Epidermal melanocyte (primary cell): ENCODE results near the gene MISP3.

Experiments used
- DNase-seq: peaks from one replicate; pipeline ENCODE4 v3.0.0; 2011; ENCODE audit warnings: low spot score; ENCODE audit not compliant: insufficient read length

MISP3 gene

GRCh38 chr19:14053500-14053899, 19.1 kb upstream of the MISP3 start:
- peak; percentile 10 for DNase-seq

GRCh38 chr19:14054099-14054498, 18.5 kb upstream of the MISP3 start:
- peak; percentile 8 for DNase-seq

DNA sequence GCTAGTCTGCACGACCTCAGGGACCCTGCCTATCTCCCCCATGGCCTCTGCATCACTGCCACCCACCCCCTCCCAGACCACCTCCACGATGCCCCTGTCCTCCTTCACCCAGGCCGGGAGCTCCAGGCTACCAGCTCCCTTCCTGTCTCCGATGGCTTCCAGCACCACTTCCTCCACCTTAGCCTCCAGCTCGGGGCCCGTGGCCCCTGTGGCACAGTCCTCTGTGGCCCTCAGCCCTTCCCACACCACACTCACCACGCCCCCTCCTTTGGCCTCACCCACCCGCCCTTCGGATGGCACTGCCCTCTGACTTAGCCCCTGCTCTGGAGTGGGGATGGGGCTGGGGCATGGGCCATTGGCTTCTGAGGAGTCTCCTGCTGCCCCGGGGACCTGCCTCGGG, 17.9 kb upstream of the MISP3 start:
- peak; percentile 6 for DNase-seq

- peak; percentile 6 for DNase-seq
Observed at GRCh38 chr19:14055396-14055795, 17.2 kb upstream of the MISP3 start.

- DNase-seq = peak; percentile 5
Observed at GRCh38 chr19:14056069-14056666, 16.4 kb upstream of the MISP3 start.

- DNase-seq = peak; percentile 3
Observed at GRCh38 chr19:14056741-14057356, 15.7 kb upstream of the MISP3 start.

- peak; percentile 10 for DNase-seq
Observed at GRCh38 chr19:14058182-14059092, 14.1 kb upstream of the MISP3 start.

- peak; percentile 13 for DNase-seq
Observed at GRCh38 chr19:14059093-14059480, 13.5 kb upstream of the MISP3 start.

- peak; percentile 7 for DNase-seq
Observed at GRCh38 chr19:14059652-14060155, 12.9 kb upstream of the MISP3 start.

DNA sequence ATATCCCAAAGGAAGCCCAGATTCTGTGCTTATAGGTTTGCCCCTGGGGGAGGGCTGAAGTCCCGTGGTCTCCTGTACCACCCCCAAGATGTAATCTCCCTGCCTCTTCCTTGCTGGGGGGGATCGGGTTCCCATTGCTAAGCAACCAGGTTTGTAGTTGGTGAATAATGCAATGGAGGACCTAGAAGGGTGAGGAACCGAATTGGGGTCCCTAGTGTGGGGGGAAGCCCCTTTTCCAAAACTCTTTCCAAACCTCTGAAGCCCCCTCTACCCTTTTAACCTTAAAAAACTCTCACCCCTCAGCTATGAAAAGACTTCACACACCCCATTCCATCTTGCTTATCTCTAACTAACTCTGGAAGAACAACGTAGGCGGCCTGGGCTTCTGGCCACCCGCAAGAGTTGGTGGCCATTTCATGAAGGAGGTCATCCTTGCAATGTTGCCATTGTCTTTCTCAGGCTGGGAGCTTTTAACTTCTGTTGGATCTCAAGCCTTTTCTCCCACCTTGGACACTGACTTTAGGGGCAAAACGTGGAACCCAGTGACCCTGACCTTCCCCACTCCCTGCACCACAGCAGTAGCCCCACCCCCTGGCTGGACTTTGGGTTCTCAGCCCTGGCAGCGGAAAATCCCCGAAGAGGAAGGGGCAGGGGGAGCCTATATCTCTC, 11.4 kb upstream of the MISP3 start:
- DNase-seq = peak; percentile 10

GRCh38 chr19:14061751-14062557, 10.6 kb upstream of the MISP3 start, which contains the start of gene PALM3:
Gene PALM3 (minus strand): TSS chr19:14062076. CDS start chr19:14061980, 96 bp downstream.
- peak; percentile 5 for DNase-seq

- DNase-seq = no peak
Observed at GRCh38 chr19:14062558-14062855, 10.1 kb upstream of the MISP3 start.

DNA sequence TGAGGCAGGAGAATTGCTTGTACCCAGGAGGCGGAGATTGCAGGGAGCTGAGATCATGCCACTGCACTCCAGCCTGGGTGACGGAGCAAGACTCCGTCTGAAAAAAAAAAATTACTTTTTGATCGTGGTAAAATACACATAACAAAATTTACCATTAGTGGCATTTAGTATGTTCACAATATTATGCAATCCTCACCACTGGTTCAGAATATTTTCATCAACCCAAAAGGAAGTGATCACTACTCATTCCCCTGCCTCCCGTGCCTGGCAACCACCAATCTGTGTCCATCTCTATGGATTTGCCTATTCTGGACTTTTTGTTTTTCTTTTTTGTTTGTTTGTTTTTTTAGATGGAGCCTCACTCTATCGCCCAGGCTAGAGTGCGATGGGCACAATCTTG, 9.5 kb upstream of the MISP3 start:
- no peak for DNase-seq

DNA sequence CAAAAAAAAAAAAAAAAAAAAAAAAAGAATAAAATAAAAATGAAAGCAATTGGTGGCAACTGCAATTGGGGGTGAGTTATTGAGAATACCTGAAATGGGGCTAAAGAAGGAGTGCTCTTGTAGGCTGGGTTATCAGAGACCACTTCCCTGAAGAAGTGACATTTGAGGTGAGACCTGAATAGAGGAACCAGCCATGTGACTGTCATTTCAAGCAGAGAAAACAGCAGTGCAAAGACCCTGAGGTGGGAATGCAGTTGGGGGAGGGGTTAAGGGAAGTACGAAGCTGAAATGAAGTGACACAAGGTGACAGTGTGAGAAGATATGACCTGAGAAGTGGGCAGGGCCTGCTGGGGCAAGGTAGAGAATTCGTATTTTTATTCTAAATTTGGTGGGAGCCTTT, 6.5 kb upstream of the MISP3 start:
- DNase-seq = no peak

DNA sequence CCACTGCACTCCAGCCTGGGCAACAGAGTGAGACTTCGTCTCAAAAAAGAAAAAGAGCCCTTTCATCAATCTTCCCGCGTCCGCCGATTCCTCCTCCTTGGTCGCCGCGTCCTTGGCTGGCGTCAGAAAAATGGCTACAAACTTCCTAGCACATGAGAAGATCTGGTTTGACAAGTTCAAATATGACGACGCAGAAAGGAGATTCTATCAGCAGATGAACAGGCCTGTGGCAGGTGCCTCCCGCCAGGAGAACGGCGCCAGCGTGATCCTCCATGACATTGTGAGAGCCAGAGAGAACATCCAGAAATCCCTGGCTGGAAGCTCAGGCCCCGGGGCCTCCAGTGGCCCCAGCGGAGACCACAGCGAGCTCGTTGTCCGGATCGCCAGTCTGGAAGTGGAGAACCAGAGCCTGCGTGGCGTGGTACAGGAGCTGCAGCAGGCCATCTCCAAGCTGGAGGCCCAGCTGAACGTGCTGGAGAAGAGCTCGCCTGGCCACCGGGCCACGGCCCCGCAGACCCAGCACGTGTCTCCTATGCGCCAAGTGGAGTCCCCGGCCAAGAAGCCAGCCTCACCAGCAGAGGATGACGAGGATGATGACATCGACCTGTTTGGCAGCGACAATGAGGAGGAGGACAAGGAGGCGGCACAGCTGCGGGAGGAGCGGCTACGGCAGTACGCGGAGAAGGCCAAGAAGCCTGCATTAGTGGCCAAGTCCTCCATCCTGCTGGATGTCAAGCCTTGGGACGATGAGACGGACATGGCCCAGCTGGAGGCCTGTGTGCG, 2.1 kb upstream of the MISP3 start:
- no peak for DNase-seq

DNA sequence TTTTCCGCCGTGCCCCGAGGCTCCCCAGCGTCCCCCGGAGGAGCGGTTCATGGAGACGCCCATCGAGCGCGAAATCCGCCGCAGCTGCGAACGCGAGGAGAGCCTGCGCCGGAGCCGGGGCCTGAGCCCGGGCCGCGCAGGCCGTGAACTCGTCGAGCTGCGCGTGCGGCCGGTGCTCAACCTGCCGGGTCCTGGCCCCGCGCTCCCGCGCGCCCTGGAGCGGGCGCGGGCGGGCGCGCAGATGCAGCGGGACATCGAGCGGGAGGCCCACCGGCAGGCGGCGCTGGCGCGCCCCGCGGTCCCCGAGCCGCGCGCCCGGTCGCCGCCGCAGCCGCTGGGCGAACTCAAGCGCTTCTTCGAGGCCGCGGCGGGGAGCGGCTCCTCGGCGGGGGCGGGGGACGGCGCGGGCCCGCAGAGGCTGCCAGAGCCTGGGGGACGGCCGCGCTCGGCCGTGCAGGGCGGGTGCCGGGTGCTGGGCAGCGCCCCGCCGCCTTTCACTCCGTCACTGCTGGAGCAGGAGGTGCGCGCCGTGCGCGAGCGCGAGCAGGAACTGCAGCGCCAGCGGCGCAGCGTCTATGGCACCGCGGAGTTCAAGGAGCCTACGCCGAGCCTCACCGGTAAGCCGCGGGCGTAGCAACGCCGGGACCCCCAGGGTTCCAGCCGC, 807 bp downstream of the MISP3 start:
- DNase-seq = peak; percentile 58

DNA sequence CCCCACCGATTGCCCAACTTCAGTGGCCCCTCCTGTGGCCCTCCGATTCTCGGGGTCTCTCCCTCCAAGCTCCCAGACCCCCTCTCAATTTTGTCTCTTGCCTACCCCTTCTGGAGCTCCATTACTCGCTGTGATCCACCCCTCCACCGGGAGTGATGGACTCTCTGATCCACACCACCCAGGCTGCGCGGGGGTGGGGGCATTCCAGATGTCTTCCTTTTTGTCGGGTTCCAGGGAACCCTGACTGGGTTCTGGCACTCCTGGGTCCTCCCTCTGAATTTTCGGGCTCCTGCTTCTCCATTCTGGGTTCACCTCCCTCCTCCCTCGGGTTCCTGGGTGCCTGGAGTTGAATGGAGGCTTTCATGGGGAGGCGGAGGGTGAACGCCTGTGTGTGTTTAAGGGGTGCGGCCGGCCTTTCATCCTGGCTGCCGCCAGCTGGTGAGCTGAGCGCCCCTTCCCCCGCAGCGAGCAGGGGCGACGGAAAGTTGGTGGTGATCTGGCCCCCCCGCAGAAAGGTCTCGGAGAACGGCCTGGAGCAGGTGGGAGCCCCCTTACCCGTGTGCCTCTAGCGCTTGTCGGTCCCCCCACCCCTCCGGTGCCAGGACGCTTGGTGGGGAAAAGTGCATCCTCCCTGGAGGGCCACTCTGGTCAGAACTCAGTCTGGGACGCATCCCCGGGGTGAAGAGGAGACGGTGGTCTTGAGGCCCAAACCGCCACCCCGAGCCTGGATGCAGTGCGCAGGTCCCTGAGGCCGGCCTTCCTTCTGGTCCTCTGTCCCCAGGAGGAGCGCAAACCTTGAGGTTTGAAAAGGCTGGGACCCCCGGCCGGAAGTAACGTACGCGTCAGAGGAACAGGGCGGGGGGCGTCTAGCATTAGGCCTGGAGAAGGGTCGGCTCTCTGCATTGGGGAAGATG, 1.6 kb downstream of the MISP3 start:
- no peak for DNase-seq

DNA sequence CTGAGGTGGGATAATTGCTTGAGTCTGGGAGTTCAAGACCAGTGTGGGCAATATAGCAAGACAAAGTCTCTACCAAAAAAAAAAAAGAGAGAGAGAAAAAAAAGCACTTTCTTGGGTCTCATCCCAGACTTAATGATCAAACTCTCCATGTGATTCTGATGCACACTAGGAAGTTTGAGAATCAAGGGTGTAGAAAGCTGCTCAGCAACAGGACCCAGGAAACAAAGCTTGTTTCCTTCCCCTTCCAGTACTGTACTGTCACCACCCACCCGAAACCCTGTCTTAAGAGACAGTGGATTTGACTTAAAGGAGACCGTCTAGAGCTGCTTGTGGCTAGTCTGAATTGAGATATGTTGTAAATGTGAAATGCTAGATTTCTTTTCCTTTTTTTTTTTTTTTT, 5.8 kb downstream of the MISP3 start:
- no peak for DNase-seq
